ENCODE results near the gene CYP26A1.

Gene CYP26A1, protein sequence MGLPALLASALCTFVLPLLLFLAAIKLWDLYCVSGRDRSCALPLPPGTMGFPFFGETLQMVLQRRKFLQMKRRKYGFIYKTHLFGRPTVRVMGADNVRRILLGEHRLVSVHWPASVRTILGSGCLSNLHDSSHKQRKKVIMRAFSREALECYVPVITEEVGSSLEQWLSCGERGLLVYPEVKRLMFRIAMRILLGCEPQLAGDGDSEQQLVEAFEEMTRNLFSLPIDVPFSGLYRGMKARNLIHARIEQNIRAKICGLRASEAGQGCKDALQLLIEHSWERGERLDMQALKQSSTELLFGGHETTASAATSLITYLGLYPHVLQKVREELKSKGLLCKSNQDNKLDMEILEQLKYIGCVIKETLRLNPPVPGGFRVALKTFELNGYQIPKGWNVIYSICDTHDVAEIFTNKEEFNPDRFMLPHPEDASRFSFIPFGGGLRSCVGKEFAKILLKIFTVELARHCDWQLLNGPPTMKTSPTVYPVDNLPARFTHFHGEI

DNA sequence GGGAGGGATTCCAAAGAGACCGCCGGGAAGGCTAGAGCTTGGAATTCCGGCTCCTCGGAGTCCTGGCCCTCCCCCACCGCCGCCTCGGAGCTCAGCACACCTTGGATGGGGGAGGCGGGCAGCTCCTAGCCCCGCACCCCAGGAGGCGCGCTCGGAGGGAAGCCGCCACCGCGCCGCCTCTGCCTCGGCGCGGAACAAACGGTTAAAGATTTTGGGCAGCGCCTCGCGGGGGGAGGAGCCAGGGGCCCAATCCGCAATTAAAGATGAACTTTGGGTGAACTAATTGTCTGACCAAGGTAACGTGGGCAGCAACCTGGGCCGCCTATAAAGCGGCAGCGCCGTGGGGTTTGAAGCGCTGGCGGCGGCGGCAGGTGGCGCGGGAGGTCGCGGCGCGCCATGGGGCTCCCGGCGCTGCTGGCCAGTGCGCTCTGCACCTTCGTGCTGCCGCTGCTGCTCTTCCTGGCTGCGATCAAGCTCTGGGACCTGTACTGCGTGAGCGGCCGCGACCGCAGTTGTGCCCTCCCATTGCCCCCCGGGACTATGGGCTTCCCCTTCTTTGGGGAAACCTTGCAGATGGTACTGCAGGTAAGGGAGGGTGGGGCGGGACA, at the start of gene CYP26A1:
Gene CYP26A1, plus strand, starts transcription at position 355 of the 608 bp plus-strand sequence. Its CDS starts 42 bp downstream, at position 397.
- FAIRE-seq = no peak

DNA sequence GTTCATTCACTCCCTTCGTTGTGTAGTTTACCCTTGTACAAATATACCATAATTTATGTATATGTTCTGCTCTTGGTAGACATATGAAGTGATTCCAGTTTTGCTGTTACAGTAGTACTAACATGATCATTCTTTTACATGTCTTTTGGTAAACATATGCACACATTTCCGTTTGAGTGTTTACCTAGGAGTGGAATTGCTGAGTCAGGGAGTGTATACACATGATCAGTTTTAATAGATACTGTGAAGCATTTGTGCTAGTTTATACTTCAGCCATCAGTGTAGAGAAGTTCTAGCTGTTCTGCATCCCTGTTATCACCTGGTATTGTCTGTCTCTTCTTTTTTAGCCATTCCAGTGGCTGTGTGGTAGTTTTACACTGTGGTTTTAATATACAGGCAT, 47.6 kb upstream of the CYP26A1 start:
- no peak for FAIRE-seq

DNA sequence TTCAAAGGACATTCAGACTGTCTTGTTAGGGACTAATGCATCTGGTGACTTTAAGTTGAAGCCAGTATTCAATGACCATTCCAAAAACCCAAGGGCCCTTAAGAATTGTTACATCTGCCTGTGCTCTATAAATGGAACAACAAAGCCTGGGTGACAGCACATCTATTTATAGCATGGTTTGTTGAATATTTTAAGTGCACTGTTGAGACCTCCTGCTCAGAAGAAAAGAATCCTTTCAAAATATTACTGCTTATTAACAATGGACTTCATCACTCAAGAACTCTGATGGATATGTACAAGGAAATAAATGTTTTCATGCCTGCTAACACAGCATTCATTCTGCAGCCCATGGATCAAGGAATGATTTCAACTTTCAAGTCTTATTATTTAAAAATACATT, 46.2 kb upstream of the CYP26A1 start:
- no peak for FAIRE-seq

DNA sequence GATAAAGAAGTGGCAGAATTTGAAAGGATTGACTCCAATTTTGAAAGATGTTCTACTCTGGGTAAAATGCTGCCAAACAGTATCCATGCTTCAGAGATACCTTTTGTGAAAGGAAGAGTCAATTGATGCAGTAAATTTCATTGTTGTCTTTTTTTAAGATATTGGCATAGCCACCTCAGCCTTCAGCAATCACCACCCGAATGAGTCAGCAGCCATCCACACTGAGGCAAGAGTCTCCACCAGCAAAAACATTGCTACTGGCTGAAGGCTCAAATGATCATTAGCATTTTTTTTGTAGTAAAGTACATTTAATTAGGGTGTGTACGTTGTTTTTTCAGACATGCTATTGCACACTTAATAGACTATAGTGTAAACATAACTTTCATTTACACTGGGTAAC, 44.8 kb upstream of the CYP26A1 start:
- no peak for FAIRE-seq

DNA sequence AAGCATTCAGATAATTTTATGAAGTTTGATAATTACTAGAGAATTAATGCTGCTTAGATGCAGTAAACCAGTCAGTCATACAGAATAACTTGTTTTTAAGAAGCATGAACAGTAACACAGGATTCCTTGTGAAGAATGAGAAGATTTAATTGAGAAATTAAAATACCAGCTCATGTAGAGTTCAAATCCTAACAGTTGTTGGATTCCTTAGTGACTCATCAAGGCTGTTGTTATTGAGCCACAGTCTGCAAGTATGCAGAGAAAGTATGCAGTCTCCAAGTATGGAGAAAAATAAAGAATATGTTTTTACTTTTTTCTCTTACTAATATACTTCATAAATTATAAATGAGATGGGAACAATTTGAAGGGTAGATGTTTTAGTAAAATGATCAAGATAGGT, 43.3 kb upstream of the CYP26A1 start:
- no peak for FAIRE-seq

DNA sequence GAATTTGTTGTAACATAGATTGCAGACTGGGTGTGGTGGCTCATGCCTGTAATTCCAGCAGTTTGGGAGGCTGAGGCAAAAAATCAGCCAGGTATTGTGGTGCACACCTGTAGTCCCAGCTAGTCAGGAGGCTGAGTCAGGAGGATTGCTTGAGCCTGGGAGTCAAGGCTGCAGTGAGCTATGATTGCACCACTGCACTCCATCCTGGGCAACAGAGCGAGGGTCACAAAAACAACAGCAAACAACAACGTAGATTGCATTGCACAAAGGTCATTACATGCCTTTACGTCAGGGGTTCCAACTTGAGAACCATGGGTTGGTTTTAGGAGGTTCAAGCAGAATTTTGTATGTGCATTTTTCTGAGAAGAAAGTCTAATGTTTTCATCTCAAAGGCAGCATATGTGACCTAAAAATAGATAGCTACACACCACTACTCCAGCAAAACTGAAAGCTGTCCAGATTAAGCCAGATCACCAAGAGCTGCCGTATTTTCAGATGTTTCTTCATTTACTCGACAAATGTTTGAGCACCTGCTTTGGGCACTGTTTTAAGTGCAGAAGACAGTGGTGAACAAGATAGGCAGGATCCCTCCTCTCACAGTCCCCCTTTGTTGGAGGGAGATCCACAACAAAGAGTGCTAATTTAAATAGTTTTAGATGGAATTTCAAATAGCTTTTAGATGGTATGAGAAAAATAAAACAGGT, 41.4 kb upstream of the CYP26A1 start:
- FAIRE-seq = no peak

DNA sequence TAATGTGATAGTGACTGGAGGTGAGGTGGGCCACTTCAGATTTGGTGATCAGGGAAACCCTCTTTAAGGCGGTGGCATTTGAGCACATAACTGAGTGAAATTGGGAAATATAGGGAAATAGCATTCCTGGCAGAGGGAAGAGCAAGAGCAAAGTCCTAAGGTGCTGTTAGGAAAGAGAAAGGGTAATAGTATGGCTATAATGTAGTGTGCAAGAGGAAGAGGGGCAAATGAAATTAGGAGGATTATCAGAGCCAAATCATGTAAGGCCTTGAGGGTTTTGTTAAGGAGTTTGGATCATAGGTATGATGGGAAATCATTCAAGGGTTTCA, 40.9 kb upstream of the CYP26A1 start:
- no peak for FAIRE-seq

DNA sequence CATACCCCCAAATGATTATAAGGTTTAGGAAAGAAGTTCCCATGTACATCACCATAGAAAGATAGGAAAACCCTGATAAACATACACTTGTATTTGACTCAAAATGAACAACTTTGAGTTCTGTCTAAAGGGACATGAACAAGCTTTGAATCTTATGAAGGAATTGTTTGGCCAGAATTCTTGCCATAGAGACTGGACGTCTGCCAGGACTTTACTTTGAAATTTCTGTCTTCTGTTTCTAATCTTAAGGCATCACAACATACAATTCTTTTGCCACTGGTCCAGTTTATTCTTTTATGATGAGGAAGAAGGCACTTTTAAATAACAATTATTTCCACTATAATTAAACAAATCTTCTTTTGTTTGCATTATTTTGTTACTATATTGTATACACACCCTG, 39.3 kb upstream of the CYP26A1 start:
- no peak for FAIRE-seq

DNA sequence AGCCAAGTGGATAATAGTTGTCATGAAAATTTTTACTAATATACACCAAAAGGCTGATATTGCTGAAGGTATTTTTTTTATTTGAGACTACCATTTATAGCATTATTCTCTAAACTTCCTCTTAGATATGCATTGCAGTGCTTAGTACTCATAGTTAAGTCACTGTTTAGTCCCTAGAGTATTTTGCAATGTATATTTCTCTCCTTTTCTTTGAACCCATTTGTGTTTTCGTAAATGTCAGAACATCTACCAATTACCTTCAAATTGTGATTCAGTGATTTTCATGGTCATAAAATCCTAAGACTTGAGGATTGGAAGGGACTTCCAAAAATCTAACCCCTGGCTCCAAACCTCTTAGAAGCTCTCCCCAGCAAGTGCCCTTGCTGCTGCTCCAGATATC, 34.6 kb upstream of the CYP26A1 start:
- FAIRE-seq = no peak

DNA sequence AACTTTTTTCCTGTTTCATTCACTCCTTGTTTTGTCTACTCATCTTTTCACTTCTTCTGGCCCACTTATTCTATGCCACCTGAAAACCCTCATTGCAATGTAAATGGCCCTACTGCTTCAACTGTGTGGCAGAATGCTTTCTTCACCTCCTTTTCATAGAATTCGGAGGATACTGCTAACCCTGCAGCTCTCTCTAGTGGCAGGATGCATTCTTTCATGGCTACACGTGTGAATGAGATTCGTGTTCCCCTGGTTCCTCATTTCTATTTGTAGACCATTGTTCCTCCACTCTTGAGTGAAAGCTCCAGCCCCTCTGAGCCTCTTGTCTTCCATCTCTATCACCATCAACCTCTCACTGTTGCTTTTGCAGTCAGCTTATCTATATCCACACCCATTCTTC, 34.0 kb upstream of the CYP26A1 start:
- no peak for FAIRE-seq

DNA sequence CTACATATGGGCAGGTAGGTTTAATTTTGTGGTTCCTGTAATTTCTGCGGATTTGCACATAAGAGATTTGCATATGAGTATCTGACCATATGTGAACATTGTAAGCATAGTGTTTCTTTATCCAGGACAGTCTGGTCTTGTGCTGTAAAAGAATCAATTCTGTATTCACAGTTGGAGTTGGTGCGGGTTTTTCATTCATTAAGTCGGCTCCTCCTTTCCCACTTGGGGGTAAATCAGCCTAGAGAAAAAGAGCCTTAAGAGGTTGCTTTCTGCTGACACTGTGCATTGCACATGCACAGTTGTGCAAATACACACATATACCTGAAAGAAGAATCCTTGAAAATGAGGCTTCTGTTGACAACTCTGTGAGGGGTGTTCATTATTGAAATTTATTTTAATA, 19.2 kb upstream of the CYP26A1 start:
- FAIRE-seq = no peak

DNA sequence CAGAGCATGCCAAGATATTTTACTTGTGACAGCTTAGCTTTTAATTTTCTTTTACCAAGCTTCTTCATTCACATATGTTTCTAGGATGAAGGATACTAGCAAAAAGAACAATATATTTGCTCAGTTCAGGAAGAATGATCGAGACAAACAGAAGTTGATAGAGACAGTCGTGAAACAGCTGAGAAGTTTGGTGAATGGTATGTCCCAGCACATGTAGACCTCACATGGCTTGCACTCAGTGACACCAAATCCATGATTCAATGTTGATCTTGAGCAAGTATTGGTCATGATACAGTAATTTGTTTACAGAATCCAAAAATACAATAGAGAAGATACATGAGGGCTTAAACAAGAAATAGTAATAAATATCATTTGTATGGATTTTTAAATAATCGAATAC, 15.6 kb upstream of the CYP26A1 start:
- FAIRE-seq = no peak

DNA sequence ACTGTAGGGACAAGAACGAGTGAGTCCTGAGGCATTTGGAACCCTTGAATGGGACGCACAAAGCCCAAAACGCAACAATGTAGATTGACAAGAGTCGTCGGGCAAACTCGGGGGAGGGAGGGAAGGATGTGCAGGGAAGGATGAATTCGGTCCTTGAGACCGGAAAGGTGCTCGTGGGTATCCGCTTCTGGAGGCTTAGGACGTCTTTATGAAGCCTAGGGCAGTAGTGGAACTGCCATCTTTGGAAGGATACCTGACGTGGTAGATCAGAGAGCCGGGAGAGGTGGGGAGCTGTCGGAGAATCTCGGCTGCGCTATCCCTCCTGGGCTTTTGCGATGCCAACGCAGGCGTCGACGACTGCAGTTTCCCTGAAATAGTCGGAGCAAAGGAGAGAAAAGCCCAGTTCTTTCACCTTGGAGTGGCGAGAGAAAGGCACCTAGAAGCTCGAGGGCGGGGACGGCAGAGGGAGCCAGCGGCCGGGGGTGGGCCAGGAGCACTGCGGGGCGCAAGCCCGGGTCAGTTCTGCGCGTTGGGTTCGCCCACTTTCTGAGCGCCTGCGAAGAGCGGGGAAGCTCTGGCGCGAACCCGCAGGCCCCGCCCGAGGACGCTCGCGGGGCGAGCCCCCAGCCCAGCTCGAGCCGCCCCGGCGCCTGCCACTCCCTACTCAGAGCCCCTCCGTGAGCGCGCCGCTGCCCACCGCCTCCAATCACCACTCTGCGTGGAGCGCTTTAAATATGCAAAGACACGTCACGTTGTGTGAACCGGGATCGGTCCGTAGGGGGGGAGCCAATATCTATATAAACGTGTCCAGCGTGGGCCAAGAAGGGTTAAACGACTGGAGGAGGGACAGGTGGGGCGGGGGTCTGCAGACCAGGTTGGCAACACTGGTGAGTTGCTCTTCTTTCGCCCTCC, 13.5 kb upstream of the CYP26A1 start, which contains the start of gene CYP26C1:
Gene CYP26C1, plus strand, starts transcription at position 824 of the 912 bp plus-strand sequence. CDS start 466 bp downstream, outside the sequence.
- no peak for FAIRE-seq

DNA sequence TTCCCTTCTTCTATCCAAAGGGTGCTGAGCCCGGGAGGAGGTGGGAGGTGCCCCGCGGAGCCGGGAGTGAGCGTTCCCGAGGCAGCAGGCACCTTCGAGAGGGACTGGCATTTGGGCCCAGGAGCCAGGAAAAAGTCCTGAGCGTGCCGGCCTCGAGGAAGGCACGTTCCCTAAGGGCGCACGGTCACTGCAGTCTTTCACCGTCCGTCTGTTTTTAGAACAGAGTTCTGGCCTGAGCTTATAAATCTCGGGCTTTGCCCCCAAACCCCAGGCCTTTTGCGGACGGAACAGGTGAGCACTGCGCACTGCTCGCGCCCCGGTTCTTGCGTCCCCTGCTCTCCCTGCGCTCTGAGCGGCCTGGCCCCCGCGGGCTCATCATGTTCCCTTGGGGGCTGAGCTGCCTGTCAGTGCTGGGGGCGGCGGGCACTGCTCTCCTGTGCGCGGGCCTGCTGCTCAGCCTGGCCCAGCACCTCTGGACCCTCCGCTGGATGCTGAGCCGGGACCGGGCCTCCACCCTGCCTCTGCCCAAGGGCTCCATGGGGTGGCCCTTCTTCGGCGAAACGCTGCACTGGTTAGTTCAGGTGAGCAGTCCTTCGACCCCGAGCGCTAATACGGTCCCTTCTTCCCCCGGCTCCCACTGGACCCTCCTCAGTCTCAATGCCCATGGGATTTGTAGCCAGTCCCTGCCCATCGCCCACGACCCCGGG, 12.7 kb upstream of the CYP26A1 start:
- FAIRE-seq = no peak

DNA sequence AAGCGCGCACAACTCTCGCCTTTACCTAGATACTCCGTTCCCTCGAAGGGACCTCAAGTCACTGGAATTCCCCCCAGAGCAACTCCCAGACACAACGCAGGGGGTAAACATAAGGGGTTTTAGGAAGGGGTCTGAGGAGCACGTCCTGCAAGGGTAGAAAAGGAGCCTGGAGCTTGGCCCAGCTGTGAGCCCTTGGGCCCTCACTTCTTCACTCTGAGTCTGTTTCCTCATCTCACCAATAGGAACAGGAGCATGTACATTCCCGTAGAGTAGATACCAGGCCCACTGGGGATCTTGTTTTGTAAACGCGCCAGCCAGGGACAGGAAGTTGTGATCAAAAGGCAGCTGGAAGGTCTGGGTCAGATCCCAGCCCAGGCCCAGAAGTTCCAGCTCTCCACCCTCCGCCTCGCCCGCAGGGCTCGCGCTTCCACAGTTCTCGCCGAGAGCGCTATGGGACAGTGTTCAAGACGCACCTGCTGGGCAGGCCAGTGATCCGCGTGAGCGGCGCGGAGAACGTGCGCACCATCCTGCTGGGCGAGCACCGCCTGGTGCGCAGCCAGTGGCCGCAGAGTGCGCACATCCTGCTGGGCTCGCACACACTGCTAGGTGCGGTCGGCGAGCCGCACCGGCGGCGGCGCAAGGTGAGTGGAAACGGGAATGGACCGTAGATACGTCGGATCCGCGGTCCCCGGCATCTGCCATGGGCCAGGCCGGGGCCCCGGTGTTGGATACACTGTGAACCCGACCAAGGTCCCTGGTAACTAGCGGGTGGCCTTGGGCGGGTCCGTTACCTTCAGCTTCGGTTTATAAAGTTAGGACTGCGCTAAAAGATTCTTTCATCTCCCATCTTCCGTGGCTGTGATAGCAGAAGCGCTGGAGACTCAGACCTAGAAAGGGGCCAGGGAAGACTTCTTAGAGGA, 11.8 kb upstream of the CYP26A1 start:
- no peak for FAIRE-seq

DNA sequence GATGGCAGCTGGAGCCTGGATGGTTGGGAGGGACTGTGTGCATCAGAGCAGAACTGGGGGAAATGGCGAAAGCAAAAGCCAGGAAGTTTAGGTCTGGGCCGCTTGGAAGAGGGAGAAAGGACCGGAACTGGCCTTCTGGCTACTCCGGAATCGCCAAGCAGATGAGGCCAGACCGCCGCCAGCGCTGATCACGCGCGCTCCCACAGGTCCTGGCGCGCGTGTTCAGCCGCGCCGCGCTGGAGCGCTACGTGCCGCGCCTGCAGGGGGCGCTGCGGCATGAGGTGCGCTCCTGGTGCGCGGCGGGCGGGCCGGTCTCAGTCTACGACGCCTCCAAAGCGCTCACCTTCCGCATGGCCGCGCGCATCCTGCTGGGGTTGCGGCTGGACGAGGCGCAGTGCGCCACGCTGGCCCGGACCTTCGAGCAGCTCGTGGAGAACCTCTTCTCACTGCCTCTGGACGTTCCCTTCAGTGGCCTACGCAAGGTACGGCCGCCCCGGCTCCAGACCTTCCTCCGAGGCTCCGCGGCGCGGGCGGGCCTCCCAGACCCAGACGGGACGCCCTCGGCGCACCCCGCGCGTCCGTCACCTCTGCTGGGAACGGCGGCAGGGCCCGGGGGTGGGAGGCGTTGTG, 11.1 kb upstream of the CYP26A1 start:
- no peak for FAIRE-seq

DNA sequence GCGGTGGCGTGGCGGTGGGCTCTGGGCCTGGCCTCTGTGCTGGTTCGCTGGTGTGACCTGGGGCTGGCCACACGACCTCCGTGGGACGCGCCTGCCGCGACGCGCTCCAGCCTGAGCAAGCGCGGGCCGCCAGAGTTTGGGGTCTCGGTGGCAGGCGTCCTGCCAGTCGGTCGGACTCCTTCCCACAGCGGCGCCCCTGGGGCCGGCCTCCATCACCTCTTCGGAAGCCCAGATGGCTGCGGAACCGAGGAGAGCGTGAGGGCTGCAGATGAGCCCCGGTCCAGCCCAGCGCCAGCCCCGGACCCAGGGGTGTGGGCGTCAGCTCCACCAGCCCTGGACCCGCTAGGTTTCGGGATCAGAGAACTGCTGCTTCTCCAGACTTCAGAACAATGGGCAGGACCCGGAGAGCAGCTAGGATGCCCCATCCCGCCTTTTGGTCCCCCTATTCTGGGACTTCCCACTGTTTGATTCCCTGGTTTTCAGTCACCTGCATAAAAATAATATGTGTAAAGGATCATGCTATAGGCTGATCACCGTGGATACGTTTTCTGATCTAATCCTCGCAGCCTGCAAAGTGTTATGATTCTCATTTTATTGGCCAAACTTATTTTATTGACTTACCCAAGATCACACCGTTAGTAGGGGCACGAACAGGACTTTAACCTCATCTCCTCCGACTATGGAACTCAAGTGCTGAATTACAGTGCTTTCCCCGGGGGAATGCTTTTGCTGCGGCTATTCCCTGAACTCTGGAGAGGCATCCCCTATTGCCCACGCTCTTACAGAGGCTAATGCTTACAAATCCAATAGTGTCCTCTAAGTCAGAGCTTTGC, 10.3 kb upstream of the CYP26A1 start:
- no peak for FAIRE-seq

DNA sequence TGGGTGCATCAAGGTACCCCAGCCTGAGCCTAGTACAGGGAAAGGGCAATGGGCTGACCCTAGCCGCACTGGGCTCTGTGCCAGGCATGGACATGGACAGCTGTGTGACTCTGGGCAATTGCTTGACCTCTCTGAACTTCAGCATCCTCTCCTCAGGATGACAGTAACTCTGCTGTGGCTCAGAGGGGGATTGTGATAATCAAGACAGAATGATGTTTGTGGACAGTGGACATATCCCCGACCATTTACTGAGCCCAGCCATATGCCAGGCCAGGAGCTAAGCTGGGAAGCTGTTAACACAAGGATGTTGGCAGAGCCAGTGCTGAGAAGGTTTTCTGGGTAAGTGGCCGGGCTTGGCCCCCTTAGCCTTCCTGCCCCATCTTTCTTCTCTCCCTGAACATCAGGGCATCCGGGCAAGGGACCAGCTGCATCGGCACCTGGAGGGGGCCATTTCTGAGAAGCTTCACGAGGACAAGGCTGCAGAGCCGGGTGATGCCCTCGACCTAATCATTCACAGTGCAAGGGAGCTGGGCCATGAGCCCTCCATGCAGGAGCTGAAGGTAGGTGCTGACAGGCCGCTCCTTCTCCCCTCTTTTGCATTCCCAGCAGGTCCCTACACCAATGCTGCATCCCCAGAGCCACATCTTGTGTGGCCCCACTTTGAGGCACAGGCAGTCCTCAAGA, 9.6 kb upstream of the CYP26A1 start:
- no peak for FAIRE-seq

Measured in colon (tissue), 2 donors.